Panc1 (cell line): ENCODE data around the gene PGM5.

ENCODE experiments used
- CTCF ChIP-seq: fragments of 450-650 bp; IDR thresholded peaks from 2 replicates; pipeline ENCODE4 v1.5.1; 2017; ENCODE audit warnings: mild to moderate bottlenecking
- POLR2AphosphoS5 ChIP-seq: IDR thresholded peaks from 2 replicates; pipeline ENCODE4 v1.6.1; 2012; ENCODE audit warnings: mild to moderate bottlenecking, low read depth, low read length, moderate library complexity
- REST ChIP-seq, 2 experiments: IDR thresholded peaks; 2 replicates each; pipeline ENCODE4 v1.6.1; 2011 to 2012; ENCODE audit warnings: low read depth in 2 of 2, control low read depth in 1 of 2, low read length in 1 of 2, mild to moderate bottlenecking in 1 of 2, moderate library complexity in 1 of 2; ENCODE audit not compliant: insufficient read depth in 1 of 2
- SIN3A ChIP-seq: IDR thresholded peaks from 2 replicates; pipeline ENCODE4 v1.6.1; 2012; ENCODE audit warnings: low read depth, mild to moderate bottlenecking, low read length, moderate library complexity, borderline replicate concordance; ENCODE audit not compliant: insufficient read depth

GRCh38 chr9:68416936-68417564 is 60.6 kb downstream of the PGM5 start:
- TF ChIP-seq REST (IDR thresholded peaks at IDR 0.05; ENCODE audit: insufficient read depth in 1 of 2, low read depth in 2 of 2, low read length in 1 of 2) (no peak), POLR2AphosphoS5 (no peak), CTCF (peak; percentile 35), SIN3A (no peak)
